Neuronal stem cell (in vitro differentiated cells): ENCODE data around the gene PPP2R2B.
"Not testable (repeated sequence)": the region's sequence is repeated elsewhere in the genome, so short reads cannot be mapped to it uniquely, and the experiment has no call there.

Experiments
- DNase-seq: peaks from one replicate; pipeline ENCODE4 v3.0.0-alpha.2; 2013; ENCODE audit warnings: low spot score
- H2AFZ ChIP-seq: one replicate; pipeline ENCODE4 v1.6.1; 2013; ENCODE audit warnings: mild to moderate bottlenecking, low read length, inconsistent platforms
- H2AK5ac ChIP-seq: 2 replicates; pipeline ENCODE4 v1.6.1; 2013; ENCODE audit warnings: low read depth, mild to moderate bottlenecking, inconsistent platforms, low read length, moderate library complexity, mixed read lengths
- H2BK120ac ChIP-seq: 2 replicates; pipeline ENCODE4 v1.6.1; 2013; ENCODE audit warnings: low read depth, mild to moderate bottlenecking, inconsistent platforms, low read length, moderate library complexity, mixed read lengths
- H2BK12ac ChIP-seq: one replicate; pipeline ENCODE4 v1.6.1; 2013; ENCODE audit warnings: low read length, inconsistent platforms
- H2BK15ac ChIP-seq: 2 replicates; pipeline ENCODE4 v1.6.1; 2013; ENCODE audit warnings: mild to moderate bottlenecking, low read length, inconsistent platforms, mixed read lengths
- H2BK5ac ChIP-seq: one replicate; pipeline ENCODE4 v1.6.1; 2013; ENCODE audit warnings: inconsistent platforms, mild to moderate bottlenecking, low read length, moderate library complexity
- H3K14ac ChIP-seq: one replicate; pipeline ENCODE4 v1.6.1; 2013; ENCODE audit warnings: low read length, inconsistent platforms
- H3K18ac ChIP-seq: 2 replicates; pipeline ENCODE4 v1.6.1; 2013; ENCODE audit warnings: low read length, inconsistent platforms
- H3K23ac ChIP-seq: 2 replicates; pipeline ENCODE4 v1.6.1; 2013; ENCODE audit warnings: low read depth, mild to moderate bottlenecking, mixed read lengths, low read length, inconsistent platforms; ENCODE audit not compliant: poor library complexity
- H3K27ac ChIP-seq: replicated peaks from 3 replicates; pipeline ENCODE4 v1.5.1; 2013; ENCODE audit warnings: low read length, inconsistent platforms
- H3K27me3 ChIP-seq, 3 experiments: 2 replicates each; pipeline ENCODE4 v1.6.1; 2013; ENCODE audit warnings: low read length in 3 of 3, mild to moderate bottlenecking in 2 of 3, inconsistent platforms in 1 of 3, low read depth in 1 of 3, mixed read lengths in 1 of 3, moderate library complexity in 1 of 3; ENCODE audit not compliant: control insufficient read depth in 3 of 3, insufficient read depth in 3 of 3
- H3K36me3 ChIP-seq, 2 donors: replicated peaks in 1 of 2; 2 replicates each; pipeline ENCODE4 v1.6.1; 2013; ENCODE audit warnings: low read length in 2 of 2; ENCODE audit not compliant: control insufficient read depth in 2 of 2, insufficient read depth in 2 of 2
- H3K4ac ChIP-seq: 2 replicates; pipeline ENCODE4 v1.6.1; 2013; ENCODE audit warnings: inconsistent platforms, mild to moderate bottlenecking, low read length, moderate library complexity
- H3K4me1 ChIP-seq, 2 donors: 1 replicate in 1 of 2; 2 replicates in 1 of 2; pipeline ENCODE4 v1.6.1; 2013; ENCODE audit warnings: low read length in 2 of 2, low read depth in 1 of 2; ENCODE audit not compliant: control insufficient read depth in 2 of 2, insufficient read depth in 1 of 2
- H3K4me2 ChIP-seq: one replicate; pipeline ENCODE4 v1.6.1; 2013; ENCODE audit warnings: mild to moderate bottlenecking, low read length, inconsistent platforms; ENCODE audit not compliant: insufficient read depth, poor library complexity, severe bottlenecking
- H3K4me3 ChIP-seq, 2 donors: 2 replicates each; pipeline ENCODE4 v1.5.1; 2013; ENCODE audit warnings: low read length in 2 of 2, mild to moderate bottlenecking in 2 of 2, inconsistent platforms in 1 of 2, moderate library complexity in 1 of 2
- H3K79me1 ChIP-seq: one replicate; pipeline ENCODE4 v1.6.1; 2013; ENCODE audit warnings: low read depth, mild to moderate bottlenecking, inconsistent platforms, low read length, moderate library complexity
- H3K9ac ChIP-seq: one replicate; pipeline ENCODE4 v1.6.1; 2013; ENCODE audit warnings: mild to moderate bottlenecking, low read depth, low read length, inconsistent platforms; ENCODE audit not compliant: poor library complexity
- H3K9me3 ChIP-seq, 2 donors: replicated peaks in 1 of 2; 2 replicates each; pipeline versions ENCODE3 to v1.6.1; 2013; ENCODE audit warnings: low read length in 2 of 2, mild to moderate bottlenecking in 2 of 2, inconsistent platforms in 1 of 2, low read depth in 1 of 2, mixed read lengths in 1 of 2, moderate library complexity in 1 of 2; ENCODE audit not compliant: control insufficient read depth in 2 of 2, insufficient read depth in 1 of 2
- H4K8ac ChIP-seq: one replicate; pipeline ENCODE4 v1.6.1; 2013; ENCODE audit warnings: low read depth, mild to moderate bottlenecking, inconsistent platforms, low read length, moderate library complexity
- H4K91ac ChIP-seq: one replicate; pipeline ENCODE4 v1.6.1; 2013; ENCODE audit warnings: low read length, low read depth, mild to moderate bottlenecking, inconsistent platforms; ENCODE audit not compliant: poor library complexity
- WGBS, 2 donors: extraction: QIAGEN DNeasy Blood & Tissue Kit; methylation state at CpG; one replicate each; pipeline ENCODE4 v1.1.7; 2013; ENCODE audit warnings: missing lambda C conversion rate in 2 of 2, mixed read lengths in 1 of 2; ENCODE audit not compliant: insufficient read length in 2 of 2, insufficient replicate concordance in 1 of 2; ENCODE audit errors: extremely low coverage in 2 of 2; 5-methylcytosine and 5-hydroxymethylcytosine counted together

The PPP2R2B gene

GRCh38 chr5:146618434-146618833 is 260.1 kb downstream of the PPP2R2B start:
- Histone ChIP-seq H2BK12ac (no peak overlapping the region), H2BK5ac (no peak overlapping the region), H3K27me3 (no peaks in the 10 kb centered on the region)

GRCh38 chr5:146609731-146610130 is 268.8 kb downstream of the PPP2R2B start:
- H4K8ac ChIP-seq, H3K9ac ChIP-seq, H3K4me3 ChIP-seq, H3K27ac ChIP-seq, H3K27me3 ChIP-seq, H2BK5ac ChIP-seq, H2BK120ac ChIP-seq, H3K23ac ChIP-seq, H3K18ac ChIP-seq, H2BK15ac ChIP-seq, H2AFZ ChIP-seq, H3K14ac ChIP-seq, H3K36me3 ChIP-seq, H2BK12ac ChIP-seq, H3K4ac ChIP-seq, H3K4me1 ChIP-seq, H2AK5ac ChIP-seq, DNase-seq, H3K79me1 ChIP-seq, H3K9me3 ChIP-seq, H4K91ac ChIP-seq, H3K4me2 ChIP-seq: not testable (repeated sequence)
- no CpG with 5 or more reads among the region's 17 CpGs for WGBS, 2 donors

More at GRCh38 chr5:146618434-146618833, 260.1 kb downstream of the PPP2R2B start:
- Histone ChIP-seq H3K18ac (no peak overlapping the region), H3K9me3 (no peaks in the 10 kb centered on the region), H2BK120ac (no peak overlapping the region), H3K9ac (no peak overlapping the region), H3K4me1 (peaks cover 12 to 14% of the 10 kb centered on the region in 2 donors), H4K8ac (no peak overlapping the region), H3K4ac (no peak overlapping the region), H2AFZ (no peak overlapping the region), H4K91ac (no peak overlapping the region), H2BK15ac (no peak overlapping the region), H2AK5ac (no peak overlapping the region), H3K23ac (no peak overlapping the region), H3K4me2 (no peak overlapping the region), H3K27ac (no peak overlapping the region), H3K79me1 (peaks cover 2% of the 10 kb centered on the region), H3K36me3 (no peaks in the 10 kb centered on the region), H3K14ac (no peak overlapping the region), H3K4me3 (no peak overlapping the region)
- WGBS, 2 donors, result no CpG with 5 or more reads among the region's 6 CpGs
- DNase-seq, result no peak

- Histone ChIP-seq H2BK5ac (no peak overlapping the region), H2BK15ac (no peak overlapping the region), H3K4me2 (no peak overlapping the region), H3K4ac (no peak overlapping the region), H3K14ac (no peak overlapping the region), H2AFZ (no peak overlapping the region), H2BK12ac (no peak overlapping the region), H3K23ac (no peak overlapping the region), H3K36me3 (no peaks in the 10 kb centered on the region), H4K91ac (no peak overlapping the region), H3K79me1 (no peaks in the 10 kb centered on the region), H3K9me3 (no peaks in the 10 kb centered on the region), H2BK120ac (no peak overlapping the region), H3K4me3 (no peak overlapping the region), H3K4me1 (no peaks in the 10 kb centered on the region), H4K8ac (no peak overlapping the region), H2AK5ac (no peak overlapping the region), H3K27ac (no peak overlapping the region), H3K18ac (no peak overlapping the region), H3K27me3 (no peaks in the 10 kb centered on the region), H3K9ac (no peak overlapping the region)
- no peak for DNase-seq
Observed at GRCh38 chr5:146607659-146608332, 270.8 kb downstream of the PPP2R2B start.

GRCh38 chr5:146606893-146607292 is 271.7 kb downstream of the PPP2R2B start:
- H2BK120ac ChIP-seq, result no peak overlapping the region
- no peaks in the 10 kb centered on the region for H3K79me1 ChIP-seq

More at GRCh38 chr5:146606893-146607292, 271.7 kb downstream of the PPP2R2B start:
- Histone ChIP-seq H3K14ac (no peak overlapping the region), H2BK15ac (no peak overlapping the region), H3K9me3 (no peaks in the 10 kb centered on the region), H4K91ac (no peak overlapping the region), H2BK5ac (no peak overlapping the region), H3K4me3 (no peak overlapping the region), H2AFZ (no peak overlapping the region), H3K9ac (no peak overlapping the region), H2AK5ac (no peak overlapping the region), H4K8ac (no peak overlapping the region), H3K36me3 (no peaks in the 10 kb centered on the region), H3K23ac (no peak overlapping the region), H3K4me2 (no peak overlapping the region), H3K4me1 (no peaks in the 10 kb centered on the region), H2BK12ac (no peak overlapping the region), H3K27ac (no peak overlapping the region), H3K18ac (no peak overlapping the region), H3K4ac (no peak overlapping the region), H3K27me3 (no peaks in the 10 kb centered on the region)
- DNase-seq, result no peak
- WGBS, 2 donors, result no CpG with 5 or more reads among the region's 11 CpGs
